ENCODE data around the gene SLC49A4.
"Not testable (repeated sequence)": the region's sequence is repeated elsewhere in the genome, so short reads cannot be mapped to it uniquely, and the experiment has no call there.

Gene SLC49A4

GRCh38 chr3:122794779-122795673 lies at the start of gene SLC49A4:
TSS of gene SLC49A4 (plus strand) at chr3:122795069. CDS start at chr3:122795193, 124 bp downstream.
- peak; percentile 54 for DNase-seq (ENCODE audit: low read depth)

- peak; percentile 18 for DNase-seq (ENCODE audit: low read depth)
Observed at GRCh38 chr3:122745369-122746021, 49.4 kb upstream of the SLC49A4 start.

- not testable (repeated sequence) for DNase-seq (ENCODE audit: low read depth)
Observed at GRCh38 chr3:122747295-122747694, 47.6 kb upstream of the SLC49A4 start.

GRCh38 chr3:122748347-122748746 lies 46.5 kb upstream of the SLC49A4 start:
- no peak for DNase-seq (ENCODE audit: low read depth)

- peak; percentile 18 for DNase-seq (ENCODE audit: low read depth)
Observed at GRCh38 chr3:122754929-122755328, 39.9 kb upstream of the SLC49A4 start.

- no peak for DNase-seq (ENCODE audit: low read depth)
Observed at GRCh38 chr3:122755491-122755890, 39.4 kb upstream of the SLC49A4 start.

GRCh38 chr3:122758877-122759560 lies 35.9 kb upstream of the SLC49A4 start:
- DNase-seq (ENCODE audit: low read depth) = no peak

- no peak for DNase-seq (ENCODE audit: low read depth)
Observed at GRCh38 chr3:122760453-122761271, 34.2 kb upstream of the SLC49A4 start.

- no peak for DNase-seq (ENCODE audit: low read depth)
Observed at GRCh38 chr3:122766430-122766829, 28.4 kb upstream of the SLC49A4 start.

GRCh38 chr3:122767540-122768372 lies 27.1 kb upstream of the SLC49A4 start:
- no peak for DNase-seq (ENCODE audit: low read depth)

GRCh38 chr3:122770521-122771202 lies 24.2 kb upstream of the SLC49A4 start:
- no peak for DNase-seq (ENCODE audit: low read depth)

- DNase-seq (ENCODE audit: low read depth) = no peak
Observed at GRCh38 chr3:122772827-122773226, 22.0 kb upstream of the SLC49A4 start.

- no peak for DNase-seq (ENCODE audit: low read depth)
Observed at GRCh38 chr3:122773944-122774509, 20.8 kb upstream of the SLC49A4 start.

GRCh38 chr3:122774564-122774963 lies 20.3 kb upstream of the SLC49A4 start:
- peak; percentile 14 for DNase-seq (ENCODE audit: low read depth)

- DNase-seq (ENCODE audit: low read depth) = no peak
Observed at GRCh38 chr3:122776675-122777468, 18.0 kb upstream of the SLC49A4 start.

GRCh38 chr3:122777563-122777962 lies 17.3 kb upstream of the SLC49A4 start:
- DNase-seq (ENCODE audit: low read depth) = no peak

GRCh38 chr3:122782804-122783203 lies 12.1 kb upstream of the SLC49A4 start:
- no peak for DNase-seq (ENCODE audit: low read depth)

GRCh38 chr3:122784436-122784835 lies 10.4 kb upstream of the SLC49A4 start:
- no peak for DNase-seq (ENCODE audit: low read depth)

- no peak for DNase-seq (ENCODE audit: low read depth)
Observed at GRCh38 chr3:122785231-122785630, 9.6 kb upstream of the SLC49A4 start.

Measured in stromal cell of bone marrow (primary cell).